GM12878 (cell line): Measurements from ENCODE around the gene SRGAP1. TPM values are rescaled to one million over a fixed set of nuclear protein-coding genes. Genes with fewer than 3 reads are reported as not detected.

Source experiments
- ATAC-seq: fragments of 200-7000 bp; cut with Tn5 transposase; 3 replicates; pipeline ENCODE4 v1.9.1; 2020; ENCODE audit warnings: mild to moderate bottlenecking, moderate library complexity
- BruUV-seq: library from RNA; stranded (reverse); fragments of 400-500 nt; replicated peaks from 2 replicates; lab custom pipeline; 2021; lab: Mats Ljungman, UMichigan
- CTCF ChIA-PET: fragments of 300-600 bp; sonication (Branson Sonifier 250); formaldehyde crosslinking; extraction: SDS; loops from one replicate; lab custom pipeline; 2021; ENCODE audit warnings: inconsistent platforms; lab: Yijun Ruan, JAX
- POLR2A ChIA-PET: fragments of 350-600 bp; formaldehyde crosslinking; extraction: SDS; loops from one replicate; lab custom pipeline; 2021; ENCODE audit warnings: inconsistent platforms; lab: Charles Lee
- RAD21 ChIA-PET: fragments of 300-600 bp; sonication (Branson Sonifier 250); formaldehyde crosslinking; loops from one replicate; lab custom pipeline; 2023; ENCODE audit warnings: antibody characterized with exemption; ENCODE audit not compliant: unreplicated experiment; lab: Charles Lee
- SMC1A ChIA-PET: fragments of 300-600 bp; sonication (Branson Sonifier 250); formaldehyde crosslinking; loops from one replicate; lab custom pipeline; 2023; ENCODE audit not compliant: unreplicated experiment, uncharacterized antibody; lab: Charles Lee
- DNase-seq: peaks from one replicate; pipeline ENCODE4 v3.0.0-alpha.2; 2011; ENCODE audit warnings: low read depth, low spot score
- FAIRE-seq: peaks from 3 replicates; lab custom pipeline; 2011; peaks lifted over from hg19 to GRCh38; lab: Jason Lieb, UNC
- H2AFZ ChIP-seq: 2 replicates; pipeline ENCODE4 v1.6.0; 2011; ENCODE audit warnings: low read depth, low read length, control low read depth; ENCODE audit not compliant: control insufficient read depth
- H3K27ac ChIP-seq: 2 replicates; pipeline ENCODE4 v1.5.1; 2011; ENCODE audit warnings: control low read depth; ENCODE audit not compliant: control insufficient read depth, insufficient read depth
- H3K27me3 ChIP-seq, 2 experiments: replicated peaks in 1 of 2; 2 replicates each; pipeline versions ENCODE4 v1.6.0 to v1.6.1; 2011; ENCODE audit warnings: low read length in 1 of 2; ENCODE audit not compliant: control insufficient read depth in 2 of 2, insufficient read depth in 2 of 2
- H3K36me3 ChIP-seq, 2 experiments: 2 replicates each; pipeline ENCODE4 v1.5.1; 2011; ENCODE audit warnings: low read length in 1 of 2; ENCODE audit not compliant: control insufficient read depth in 2 of 2, insufficient read depth in 2 of 2
- H3K4me1 ChIP-seq: 2 replicates; pipeline ENCODE4 v1.6.1; 2011; ENCODE audit warnings: mild to moderate bottlenecking, low read length, moderate library complexity, mixed read lengths; ENCODE audit not compliant: control insufficient read depth, insufficient read depth
- H3K4me2 ChIP-seq: 2 replicates; pipeline ENCODE4 v1.6.0; 2011; ENCODE audit warnings: control low read depth; ENCODE audit not compliant: control insufficient read depth, insufficient read depth
- H3K4me3 ChIP-seq: fragments of 200-600 bp; sonication (generic); 2 replicates; pipeline ENCODE4 v1.5.1; 2016
- H3K79me2 ChIP-seq: 2 replicates; pipeline ENCODE4 v1.6.0; 2011; ENCODE audit warnings: low read length; ENCODE audit not compliant: control insufficient read depth, insufficient read depth
- H3K9ac ChIP-seq: 2 replicates; pipeline ENCODE4 v1.8.0; 2011; ENCODE audit warnings: low read length, control low read depth, mixed read lengths; ENCODE audit not compliant: control insufficient read depth, insufficient read depth
- H3K9me3 ChIP-seq: replicated peaks from 3 replicates; pipeline ENCODE4 v1.5.1; 2011; ENCODE audit warnings: mild to moderate bottlenecking, low read length; ENCODE audit not compliant: control insufficient read depth, insufficient read depth
- H4K20me1 ChIP-seq: 2 replicates; pipeline ENCODE4 v1.6.0; 2011; ENCODE audit not compliant: control insufficient read depth, insufficient read depth
- ASH2L ChIP-seq: fragments of 300-600, 200-600 bp; sonication (generic); IDR thresholded peaks from 2 replicates; pipeline ENCODE4 v1.6.1; 2017; ENCODE audit warnings: low read depth, mild to moderate bottlenecking, borderline replicate concordance
- BCL3 ChIP-seq: IDR thresholded peaks from 2 replicates; pipeline ENCODE4 v1.6.1; 2011; ENCODE audit warnings: borderline replicate concordance, low read depth, mild to moderate bottlenecking, moderate library complexity, low read length; ENCODE audit not compliant: insufficient read depth, poor library complexity, severe bottlenecking
- BRCA1 ChIP-seq: IDR thresholded peaks from 2 replicates; pipeline ENCODE4 v1.6.1; 2011; ENCODE audit warnings: low read depth, low read length, improper control_type of control experiment
- CREB1 ChIP-seq: IDR thresholded peaks from 2 replicates; pipeline ENCODE4 v1.6.1; 2012; ENCODE audit warnings: low read depth, mild to moderate bottlenecking, inconsistent platforms
- EP300 ChIP-seq, 2 experiments: fragments of 150-350 bp in 1 of 2; IDR thresholded peaks; 2 replicates each; pipeline ENCODE4 v1.6.1; 2011 to 2012; ENCODE audit warnings: low read depth in 2 of 2, low read length in 2 of 2, borderline replicate concordance in 1 of 2, improper control_type of control experiment in 1 of 2, inconsistent platforms in 1 of 2; ENCODE audit not compliant: control insufficient read depth in 1 of 2
- HDAC6 ChIP-seq: fragments of 200-600 bp; sonication (generic); IDR thresholded peaks from one replicate; pipeline ENCODE4 v1.8.0; 2017; ENCODE audit warnings: antibody characterized with exemption; ENCODE audit not compliant: unreplicated experiment
- JUNB ChIP-seq: IDR thresholded peaks from 2 replicates; pipeline ENCODE4 v1.6.1; 2016; ENCODE audit warnings: antibody characterized with exemption, mild to moderate bottlenecking
- KAT2A ChIP-seq: conservative IDR thresholded peaks from 2 replicates; pipeline ENCODE4 v1.6.1; 2011; ENCODE audit warnings: low read depth, low read length; ENCODE audit not compliant: control insufficient read depth
- KDM1A ChIP-seq: fragments of 200-600 bp; sonication (generic); IDR thresholded peaks from 2 replicates; pipeline ENCODE4 v1.6.1; 2016; ENCODE audit warnings: borderline replicate concordance
- MAX ChIP-seq: IDR thresholded peaks from 2 replicates; pipeline ENCODE4 v1.6.1; 2012; ENCODE audit warnings: low read depth, low read length, improper control_type of control experiment
- NR2F1 ChIP-seq: fragments of 450-650 bp; conservative IDR thresholded peaks from 2 replicates; pipeline ENCODE4 v1.6.1; 2017; ENCODE audit warnings: mild to moderate bottlenecking
- POLR2A ChIP-seq: IDR thresholded peaks from 2 replicates; pipeline ENCODE4 v1.6.1; 2011; ENCODE audit warnings: low read depth, mild to moderate bottlenecking, low read length
- RFX5 ChIP-seq: IDR thresholded peaks from 2 replicates; pipeline ENCODE4 v1.6.1; 2011; ENCODE audit warnings: low read depth, low read length, improper control_type of control experiment
- TCF7 ChIP-seq: IDR thresholded peaks from 2 replicates; pipeline ENCODE4 v1.6.1; 2014; ENCODE audit warnings: antibody characterized with exemption, borderline replicate concordance
- USF1 ChIP-seq: IDR thresholded peaks from 2 replicates; pipeline ENCODE4 v1.6.1; 2011; ENCODE audit warnings: borderline replicate concordance, low read depth, mild to moderate bottlenecking, moderate library complexity, mixed read lengths, low read length; ENCODE audit not compliant: insufficient read depth; ENCODE audit errors: extremely low read length
- ZBTB33 ChIP-seq: fragments of 450-650 bp; IDR thresholded peaks from 2 replicates; pipeline ENCODE4 v1.6.1; 2017; ENCODE audit warnings: mild to moderate bottlenecking
- ZNF24 ChIP-seq: fragments of 450-650 bp; IDR thresholded peaks from 2 replicates; pipeline ENCODE4 v1.6.1; 2017; ENCODE audit warnings: antibody characterized with exemption, mild to moderate bottlenecking
- ZSCAN29 ChIP-seq: fragments of 450-650 bp; IDR thresholded peaks from 2 replicates; pipeline ENCODE4 v1.6.1; 2017; ENCODE audit warnings: mild to moderate bottlenecking, moderate library complexity
- in situ Hi-C: fragments of 300-500 bp; cut with MboI; formaldehyde crosslinking; loops from 9 replicates; pipeline ENCODE4 v1.14.3; 2018; ENCODE audit warnings: mixed read lengths
- intact Hi-C: fragments of 100-400 bp; cut with micrococcal nuclease; formaldehyde crosslinking; loops from one replicate; pipeline ENCODE4 v1.14.2; 2022; ENCODE audit not compliant: unreplicated experiment
- polyA plus RNA-seq, 11 experiments: library from polyadenylated mRNA; depleted of rRNA in 4 of 11; unstranded in 6 of 11; stranded (reverse) in 5 of 11; fragments of >200 nt; fragmentation: Nextera tagmentation in 4 of 11; fragmentation: Illumina TruSeq in 1 of 11; extraction: Ambion mirVana in 4 of 11; extraction: Trizol in 1 of 11; gene quantifications; 1 replicate in 1 of 11; 2 replicates in 10 of 11; pipeline versions ENCODE4 v1.2.1 to v1.2.3, GENCODE V29; 2011 to 2016; ENCODE audit warnings: inconsistent platforms in 2 of 11, missing spikeins in 2 of 11, low read depth in 1 of 11
- total RNA-seq, 4 experiments: library from RNA; depleted of rRNA in 3 of 4; stranded (reverse); fragments of >200 nt in 3 of 4; fragmentation: Illumina TruSeq in 1 of 4; extraction: Trizol in 1 of 4; gene quantifications; 2 replicates each; pipeline versions ENCODE4 v1.2.1 to v1.2.3, GENCODE V29; 2013 to 2021

SRGAP1 gene
- total and polyA plus RNA-seq, 10 of the 15 experiments (the other 5 are each of a cell fraction or from before 2014, with no cell fraction given), result 0.16 to 0.85 (median 0.46) TPM

GRCh38 chr12:64122154-64122553, 277.7 kb downstream of the SRGAP1 start:
- in situ Hi-C loops, result no loop called here
- Histone ChIP-seq H3K4me1 (no peaks in the 10 kb centered on the region), H3K4me3 (no peak overlapping the region), H3K27ac (no peak overlapping the region), H3K27me3 (no peaks in the 10 kb centered on the region), H3K4me2 (no peak overlapping the region), H2AFZ (no peak overlapping the region), H3K9ac (no peak overlapping the region), H3K79me2 (no peaks in the 10 kb centered on the region), H4K20me1 (no peaks in the 10 kb centered on the region), H3K36me3 (no peaks in the 10 kb centered on the region), H3K9me3 (no peaks in the 10 kb centered on the region)
- no peak for TF ChIP-seq USF1
- no peak for TF ChIP-seq KAT2A
- TF ChIP-seq BCL3, result no peak
- no peak for TF ChIP-seq EP300 (IDR thresholded peaks at IDR 0.05; ENCODE audit: borderline replicate concordance in 1 of 2, control insufficient read depth in 1 of 2, low read depth in 2 of 2, low read length in 2 of 2)
- TF ChIP-seq MAX, result no peak
- no peak for TF ChIP-seq BRCA1
- no peak for TF ChIP-seq CREB1
- TF ChIP-seq ZSCAN29, result no peak
- no peak for TF ChIP-seq ZBTB33
- no peak for TF ChIP-seq HDAC6
- TF ChIP-seq JUNB, result no peak
- TF ChIP-seq ZNF24, result no peak
- TF ChIP-seq TCF7, result no peak
- TF ChIP-seq POLR2A, result no peak
- TF ChIP-seq KDM1A, result no peak
- no peak for TF ChIP-seq ASH2L
- no peak for TF ChIP-seq NR2F1
- TF ChIP-seq RFX5, result no peak
- no peak for ATAC-seq
- RAD21 ChIA-PET, result no interaction called here
- intact Hi-C loops, result no loop called here
- no peak for DNase-seq
- POLR2A ChIA-PET, result no interaction called here
- SMC1A ChIA-PET, result no interaction called here
- no peak for FAIRE-seq
- BruUV-seq, result no TSS peak
- CTCF ChIA-PET, result no interaction called here
